Ishikawa (cell line): ENCODE results near the gene EYS.

Source experiments
- CEBPB ChIP-seq: IDR thresholded peaks from 2 replicates; pipeline ENCODE4 v1.6.1; 2012
- CREB1 ChIP-seq: IDR thresholded peaks from 2 replicates; pipeline ENCODE4 v1.6.1; 2012; ENCODE audit warnings: low read depth
- EGR1 ChIP-seq: IDR thresholded peaks from 2 replicates; pipeline ENCODE4 v1.6.1; 2012
- EP300 ChIP-seq: IDR thresholded peaks from 2 replicates; pipeline ENCODE4 v1.6.1; 2012; ENCODE audit warnings: borderline replicate concordance
- FOXM1 ChIP-seq: IDR thresholded peaks from 2 replicates; pipeline ENCODE4 v1.6.1; 2012; ENCODE audit warnings: low read depth, borderline replicate concordance
- MAX ChIP-seq: IDR thresholded peaks from 2 replicates; pipeline ENCODE4 v1.6.1; 2012
- NFIC ChIP-seq: IDR thresholded peaks from 2 replicates; pipeline ENCODE4 v1.6.1; 2012
- RAD21 ChIP-seq: IDR thresholded peaks from 2 replicates; pipeline ENCODE4 v1.6.1; 2012; ENCODE audit warnings: low read depth
- REST ChIP-seq: IDR thresholded peaks from 2 replicates; pipeline ENCODE4 v1.6.1; 2012; ENCODE audit warnings: low read depth, mild to moderate bottlenecking
- TAF1 ChIP-seq: IDR thresholded peaks from 2 replicates; pipeline ENCODE4 v1.6.1; 2012; ENCODE audit warnings: low read depth, mild to moderate bottlenecking
- TCF12 ChIP-seq: IDR thresholded peaks from 2 replicates; pipeline ENCODE4 v1.6.1; 2012; ENCODE audit warnings: low read depth
- USF1 ChIP-seq: IDR thresholded peaks from 2 replicates; pipeline ENCODE4 v1.6.1; 2012
- YY1 ChIP-seq: IDR thresholded peaks from 2 replicates; pipeline ENCODE4 v1.6.1; 2012; ENCODE audit warnings: low read depth
- ZBTB7A ChIP-seq: IDR thresholded peaks from 2 replicates; pipeline ENCODE4 v1.6.1; 2012; ENCODE audit warnings: low read depth

DNA sequence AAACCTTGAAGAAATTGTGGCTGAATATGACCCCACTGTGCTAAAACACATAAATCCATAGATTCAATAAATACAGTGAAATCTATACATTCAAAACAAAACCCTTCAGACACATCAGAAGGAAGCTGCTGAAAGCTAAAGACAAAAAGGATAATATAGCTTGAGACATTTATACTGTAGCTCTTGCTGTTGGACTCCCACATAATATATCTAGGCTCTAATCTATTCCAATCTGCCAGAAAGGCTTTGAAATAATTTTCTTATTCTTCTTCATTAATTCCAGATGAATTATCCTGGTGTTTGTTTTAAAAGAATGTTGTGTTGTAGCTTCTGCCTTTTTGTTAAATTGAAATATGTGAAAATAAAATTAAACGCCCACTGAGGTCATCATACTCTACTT lies 454.0 kb downstream of the EYS start:
- TF ChIP-seq FOXM1: no peak
- no peak for TF ChIP-seq TAF1
- no peak for TF ChIP-seq REST
- TF ChIP-seq EP300: no peak
- TF ChIP-seq CREB1: no peak
- TF ChIP-seq CEBPB: no peak
- TF ChIP-seq RAD21: no peak
- no peak for TF ChIP-seq MAX
- TF ChIP-seq YY1: no peak
- TF ChIP-seq NFIC: no peak
- TF ChIP-seq ZBTB7A: no peak
- TF ChIP-seq USF1: no peak
- no peak for TF ChIP-seq EGR1
- TF ChIP-seq TCF12: no peak
